Lung (tissue), 12 donors: ENCODE data around the gene CHRNB4. TPM values are rescaled to one million over a fixed set of nuclear protein-coding genes. Genes with fewer than 3 reads are reported as not detected.
A peak's percentile ranks its signal among the peaks of the same experiment; 100 is the strongest.

Experiments
- ATAC-seq: fragments of 200-7000 bp; cut with Tn5 transposase; one replicate; pipeline ENCODE4 v1.9.1; 2020; ENCODE audit warnings: moderate number of reproducible peaks; ENCODE audit not compliant: insufficient read depth, low FRiP score
- DNase-seq, 3 donors: peaks; one replicate each; pipeline ENCODE4 v3.0.0-alpha.2; 2013 to 2017
- H3K27ac ChIP-seq, 2 donors: one replicate each; pipeline ENCODE4 v1.5.1; 2013; ENCODE audit warnings: mild to moderate bottlenecking in 2 of 2, moderate library complexity in 2 of 2, control low read depth in 1 of 2, inconsistent platforms in 1 of 2, low read depth in 1 of 2, low read length in 1 of 2
- H3K27me3 ChIP-seq, 3 donors: one replicate each; pipeline ENCODE4 v1.5.1; 2013; ENCODE audit warnings: low read length in 2 of 3; ENCODE audit not compliant: control insufficient read depth in 3 of 3, insufficient read depth in 3 of 3
- H3K36me3 ChIP-seq, 4 donors: one replicate each; pipeline ENCODE4 v1.5.1; 2013; ENCODE audit warnings: low read length in 4 of 4, mild to moderate bottlenecking in 1 of 4, moderate library complexity in 1 of 4; ENCODE audit not compliant: control insufficient read depth in 4 of 4, insufficient read depth in 4 of 4
- H3K4me1 ChIP-seq, 5 donors: one replicate each; pipeline ENCODE4 v1.5.1; 2013; ENCODE audit warnings: low read length in 5 of 5, mild to moderate bottlenecking in 2 of 5, moderate library complexity in 1 of 5; ENCODE audit not compliant: control insufficient read depth in 5 of 5, insufficient read depth in 5 of 5
- H3K4me3 ChIP-seq: one replicate; pipeline ENCODE4 v1.5.1; 2013; ENCODE audit warnings: mild to moderate bottlenecking, control low read depth, moderate library complexity
- H3K9ac ChIP-seq, 2 donors: one replicate each; pipeline ENCODE4 v1.5.1; 2013; ENCODE audit warnings: low read length in 2 of 2, control low read depth in 1 of 2; ENCODE audit not compliant: insufficient read depth in 1 of 2
- H3K9me3 ChIP-seq, 4 donors: one replicate each; pipeline ENCODE4 v1.5.1; 2013; ENCODE audit warnings: low read length in 3 of 4, mild to moderate bottlenecking in 1 of 4, moderate library complexity in 1 of 4; ENCODE audit not compliant: control insufficient read depth in 4 of 4, insufficient read depth in 3 of 4
- WGBS, 2 donors: extraction: QIAGEN DNeasy Blood & Tissue Kit; methylation state at CpG; one replicate each; pipeline ENCODE4 v1.1.7; 2013; 5-methylcytosine and 5-hydroxymethylcytosine counted together
- polyA plus RNA-seq, 2 donors: library from polyadenylated mRNA; stranded (reverse); fragments of 200-250 nt; gene quantifications; one replicate each; pipeline ENCODE4 v1.2.1, GENCODE V29; 2013
- total RNA-seq, 2 donors: library from RNA; depleted of rRNA in 1 of 2; stranded (reverse); fragments of >200 nt in 1 of 2; gene quantifications; one replicate each; pipeline ENCODE4 v1.2.1, GENCODE V29; 2014 to 2021
- TF ChIP-seq, protein P1 (sequence below): IDR thresholded peaks from 2 replicates; pipeline ENCODE4 v1.5.1; 2012; ENCODE audit warnings: mild to moderate bottlenecking; ENCODE audit errors: control extremely low read depth, extremely low read depth
- donor health status: control.
- donor health status: control.
- donor health status: Bipolar disorder and iron deficiency.
- donor health status: healthy.
- donor health status: DM: yes; HTN: yes; CAD: no.

The CHRNB4 gene
- total and polyA plus RNA-seq, 4 donors, result 0.05 TPM; not detected in 3

DNA sequence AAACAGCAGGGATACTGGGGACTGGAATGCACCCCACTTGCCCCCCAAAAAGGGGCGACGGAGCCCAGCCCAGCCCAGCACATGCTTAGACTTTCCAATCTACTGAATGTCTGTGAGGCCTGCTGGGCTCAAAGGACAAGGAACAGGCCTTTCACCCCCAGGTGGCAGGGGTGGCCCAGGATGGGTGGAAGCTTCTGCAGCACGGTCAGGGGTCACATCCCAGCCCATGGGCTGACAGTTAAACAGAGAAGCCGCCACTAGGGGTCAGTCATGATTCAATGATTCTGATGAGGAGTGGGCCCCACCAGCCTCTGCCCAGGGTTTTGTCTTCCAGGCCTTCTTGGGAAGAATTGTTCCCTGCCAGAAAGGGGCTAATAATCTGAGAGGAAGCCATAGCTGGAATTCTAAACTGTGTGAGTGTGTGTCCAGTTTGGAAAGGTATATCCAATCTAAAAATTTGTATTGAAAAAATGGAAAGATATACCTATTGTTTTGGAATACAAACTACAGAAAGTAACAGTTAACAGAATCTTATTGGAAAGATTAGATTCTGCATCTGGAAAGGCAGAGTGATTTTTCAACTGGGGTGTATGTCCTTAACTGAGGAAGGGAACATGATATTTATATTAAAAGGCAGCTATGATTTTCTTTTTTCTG is 2.2 kb downstream of the CHRNB4 start:
- ATAC-seq, result no peak
- WGBS, 2 donors, result 47% methylated on average over 4 of the region's 4 CpGs
- no peak overlapping the region for H3K9ac ChIP-seq
- H3K27me3 ChIP-seq, result peaks cover 0 to 3% (median 2%) of the 10 kb centered on the region in 3 donors
- H3K4me3 ChIP-seq, result no peak overlapping the region
- peak; percentile 74 to 81 (median 76) for DNase-seq
- TF ChIP-seq, protein P1, sequence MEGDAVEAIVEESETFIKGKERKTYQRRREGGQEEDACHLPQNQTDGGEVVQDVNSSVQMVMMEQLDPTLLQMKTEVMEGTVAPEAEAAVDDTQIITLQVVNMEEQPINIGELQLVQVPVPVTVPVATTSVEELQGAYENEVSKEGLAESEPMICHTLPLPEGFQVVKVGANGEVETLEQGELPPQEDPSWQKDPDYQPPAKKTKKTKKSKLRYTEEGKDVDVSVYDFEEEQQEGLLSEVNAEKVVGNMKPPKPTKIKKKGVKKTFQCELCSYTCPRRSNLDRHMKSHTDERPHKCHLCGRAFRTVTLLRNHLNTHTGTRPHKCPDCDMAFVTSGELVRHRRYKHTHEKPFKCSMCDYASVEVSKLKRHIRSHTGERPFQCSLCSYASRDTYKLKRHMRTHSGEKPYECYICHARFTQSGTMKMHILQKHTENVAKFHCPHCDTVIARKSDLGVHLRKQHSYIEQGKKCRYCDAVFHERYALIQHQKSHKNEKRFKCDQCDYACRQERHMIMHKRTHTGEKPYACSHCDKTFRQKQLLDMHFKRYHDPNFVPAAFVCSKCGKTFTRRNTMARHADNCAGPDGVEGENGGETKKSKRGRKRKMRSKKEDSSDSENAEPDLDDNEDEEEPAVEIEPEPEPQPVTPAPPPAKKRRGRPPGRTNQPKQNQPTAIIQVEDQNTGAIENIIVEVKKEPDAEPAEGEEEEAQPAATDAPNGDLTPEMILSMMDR, result peak; percentile 24
- H3K27ac ChIP-seq, result no peak overlapping the region
- peaks cover 0 to under 1% (median 0%) of the 10 kb centered on the region in 4 donors for H3K9me3 ChIP-seq
- H3K36me3 ChIP-seq, result no peaks in the 10 kb centered on the region
- H3K4me1 ChIP-seq, result peaks cover 0 to 8% (median 0%) of the 10 kb centered on the region in 5 donors

DNA sequence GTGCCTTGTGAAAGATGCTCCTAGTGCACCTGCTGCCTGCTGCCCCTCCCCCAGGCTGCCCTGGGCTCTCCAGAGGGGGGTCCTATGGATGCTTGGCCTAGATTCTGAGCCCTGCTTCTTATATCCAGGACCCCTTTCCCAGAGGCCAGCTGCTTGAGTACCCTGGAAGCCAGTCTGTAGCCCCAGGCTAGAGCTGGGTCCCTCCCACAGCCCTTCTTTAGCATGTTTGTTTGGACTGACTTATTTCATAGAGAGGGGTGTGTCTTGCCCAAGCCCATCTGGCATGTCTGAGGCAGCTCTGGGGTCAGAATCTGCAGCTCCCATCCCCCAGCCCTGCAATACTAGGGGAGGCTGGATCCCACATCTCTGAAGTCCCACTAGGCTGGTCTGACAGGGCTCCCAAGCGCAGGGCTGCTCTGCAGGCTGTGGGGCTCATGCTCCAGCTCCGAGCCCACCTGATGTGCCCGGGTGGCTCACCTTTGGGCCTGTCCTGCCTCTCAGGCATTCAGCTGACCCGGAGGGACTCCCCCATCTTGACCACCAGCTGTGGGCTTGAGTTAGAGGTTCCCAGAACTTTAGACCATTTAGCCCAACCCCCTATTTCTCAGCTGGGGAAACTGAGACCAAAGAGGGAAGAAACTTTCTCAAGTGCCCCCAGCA is 3.1 kb downstream of the CHRNB4 start:
- no peak overlapping the region for H3K4me3 ChIP-seq
- 80 to 81% methylated on average over 4 of the region's 4 CpGs for WGBS, 2 donors
- TF ChIP-seq, protein P1, result no peak
- peaks cover 0 to 3% (median 2%) of the 10 kb centered on the region in 3 donors for H3K27me3 ChIP-seq
- H3K9ac ChIP-seq, result no peak overlapping the region
- peaks cover 0 to 8% (median 0%) of the 10 kb centered on the region in 5 donors for H3K4me1 ChIP-seq
- ATAC-seq, result no peak
- peaks cover 0 to 6% (median 2%) of the 10 kb centered on the region in 4 donors for H3K9me3 ChIP-seq
- DNase-seq, result no peak
- H3K36me3 ChIP-seq, result no peaks in the 10 kb centered on the region
- no peak overlapping the region for H3K27ac ChIP-seq

DNA sequence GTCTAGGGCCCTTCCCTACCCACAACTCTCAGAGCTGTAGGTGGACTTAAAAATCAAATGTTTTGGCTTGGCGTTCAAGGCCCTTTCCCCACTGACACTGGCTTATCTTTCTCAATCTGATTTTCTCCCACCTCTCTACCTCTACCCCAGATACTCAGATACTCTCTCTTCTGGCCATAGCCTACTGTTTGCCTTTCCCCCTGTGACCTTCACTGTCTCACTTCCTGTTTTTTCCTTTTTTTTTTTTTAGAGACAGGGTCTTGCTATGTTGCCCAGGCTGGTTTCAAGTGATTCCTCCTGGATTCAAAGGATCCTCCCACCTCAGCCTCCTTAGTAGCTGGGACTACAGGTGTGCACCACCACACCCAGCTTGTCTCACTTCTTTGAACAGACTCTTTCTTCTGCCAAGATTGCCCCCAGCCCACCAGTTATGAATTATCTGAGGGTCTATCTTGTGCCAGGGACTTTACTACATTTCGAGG is 4.6 kb downstream of the CHRNB4 start:
- no peak overlapping the region for H3K4me3 ChIP-seq
- ATAC-seq (no peak), DNase-seq (no peak)
- H3K36me3 ChIP-seq, result no peaks in the 10 kb centered on the region
- H3K9ac ChIP-seq, result no peak overlapping the region
- WGBS, 2 donors, result 87 to 89% methylated on average over 2 of the region's 2 CpGs
- peaks cover 0 to 3% (median under 1%) of the 10 kb centered on the region in 3 donors for H3K27me3 ChIP-seq
- TF ChIP-seq, protein P1, result no peak
- peaks cover 0 to 8% (median 3%) of the 10 kb centered on the region in 4 donors for H3K9me3 ChIP-seq
- peaks cover 0 to 8% (median 0%) of the 10 kb centered on the region in 5 donors for H3K4me1 ChIP-seq
- no peak overlapping the region for H3K27ac ChIP-seq
